Thyroid gland (tissue), 4 donors: ENCODE measurements around the gene TEX261. TPM values are rescaled to one million over a fixed set of nuclear protein-coding genes. Genes with fewer than 3 reads are reported as not detected.
A peak's percentile ranks its signal among the peaks of the same experiment; 100 is the strongest.

Experiments used
- DNase-seq, 2 donors: peaks; one replicate each; pipeline ENCODE4 v3.0.0-alpha.2; 2019
- H3K27ac ChIP-seq, 3 donors: fragments of 200-600 bp; sonication (generic); 1 replicate in 2 of 3; 2 replicates in 1 of 3; pipeline ENCODE4 v1.5.1; 2016 to 2019; ENCODE audit warnings: mild to moderate bottlenecking in 1 of 3, moderate library complexity in 1 of 3
- H3K27me3 ChIP-seq: fragments of 200-600 bp; sonication (generic); one replicate; pipeline ENCODE4 v1.5.1; 2019
- H3K36me3 ChIP-seq, 2 donors: fragments of 200-600 bp; sonication (generic); one replicate each; pipeline ENCODE4 v1.5.1; 2016 to 2019
- H3K4me1 ChIP-seq, 2 donors: fragments of 200-600 bp; sonication (generic); one replicate each; pipeline ENCODE4 v1.5.1; 2017 to 2019
- H3K4me3 ChIP-seq, 3 donors: fragments of 200-600 bp; sonication (generic); replicated peaks in 1 of 3; 1 replicate in 2 of 3; 2 replicates in 1 of 3; pipeline ENCODE4 v1.5.1; 2016; ENCODE audit warnings: mild to moderate bottlenecking in 1 of 3
- H3K9me3 ChIP-seq: fragments of 200-600 bp; sonication (generic); one replicate; pipeline ENCODE4 v1.5.1; 2017
- CTCF ChIP-seq, 6 experiments: fragments of 200-600 bp in 3 of 6; fragments of 450-650 bp in 3 of 6; sonication (generic) in 3 of 6; IDR thresholded peaks; one replicate each; pipeline ENCODE4 v1.5.1; 2016 to 2019; ENCODE audit warnings: antibody characterized with exemption in 6 of 6, mild to moderate bottlenecking in 2 of 6, inconsistent platforms in 1 of 6, moderate library complexity in 1 of 6
- POLR2A ChIP-seq, 2 donors: fragments of 450-650 bp; IDR thresholded peaks; one replicate each; pipeline ENCODE4 v1.6.1; 2017; ENCODE audit warnings: antibody characterized with exemption in 2 of 2, mild to moderate bottlenecking in 2 of 2, moderate library complexity in 1 of 2
- WGBS, 2 donors: methylation state at CpG; one replicate each; pipeline ENCODE4 v1.1.5; 2017; 5-methylcytosine and 5-hydroxymethylcytosine counted together
- intact Hi-C: fragments of 100-400 bp; cut with DNase I; formaldehyde crosslinking; loops from one replicate; pipeline ENCODE4 v1.15.1; 2023
- total RNA-seq, 4 donors: library from RNA; depleted of rRNA; stranded (reverse); fragments of >200 nt; gene quantifications; one replicate each; pipeline ENCODE4 v1.2.3, GENCODE V29; 2016

The TEX261 gene
- total RNA-seq, 4 donors from 2014 or later: 37.9 to 67.7 (median 51.4) TPM

- 89 to 91% methylated on average over 4 of the region's 4 CpGs for WGBS, 2 donors
- no peak overlapping the region for H3K4me3 ChIP-seq
- peaks cover 8 to 12% of the 10 kb centered on the region in 2 donors for H3K4me1 ChIP-seq
- TF ChIP-seq CTCF (IDR thresholded peaks at IDR 0.05) (no peak), POLR2A (IDR thresholded peaks at IDR 0.05) (no peak)
- H3K27me3 ChIP-seq: no peaks in the 10 kb centered on the region
- intact Hi-C loops: no loop called here
- H3K9me3 ChIP-seq: no peaks in the 10 kb centered on the region
- no peak for DNase-seq
- H3K27ac ChIP-seq: no peak overlapping the region
- peaks cover 16 to 32% of the 10 kb centered on the region in 2 donors for H3K36me3 ChIP-seq
Measured at GRCh38 chr2:70986499-70987189, 8.0 kb downstream of the TEX261 start.

- intact Hi-C loops: no loop called here
- no peaks in the 10 kb centered on the region for H3K27me3 ChIP-seq
- H3K36me3 ChIP-seq: peaks cover 14 to 28% of the 10 kb centered on the region in 2 donors
- H3K27ac ChIP-seq: no peak overlapping the region
- DNase-seq: no peak
- TF ChIP-seq CTCF (IDR thresholded peaks at IDR 0.05): no peak
- TF ChIP-seq POLR2A (IDR thresholded peaks at IDR 0.05): no peak
- peaks cover 8 to 12% of the 10 kb centered on the region in 2 donors for H3K4me1 ChIP-seq
- no peak overlapping the region for H3K4me3 ChIP-seq
- 90 to 93% methylated on average over 1 of the region's 1 CpG for WGBS, 2 donors
- no peaks in the 10 kb centered on the region for H3K9me3 ChIP-seq
Measured at GRCh38 chr2:70985956-70986355, 8.7 kb downstream of the TEX261 start.

GRCh38 chr2:70985283-70985688 is 9.4 kb downstream of the TEX261 start:
- Histone ChIP-seq H3K27me3 (no peaks in the 10 kb centered on the region), H3K4me3 (no peak overlapping the region), H3K9me3 (no peaks in the 10 kb centered on the region), H3K27ac (no peak overlapping the region), H3K4me1 (peaks cover 8 to 12% of the 10 kb centered on the region in 2 donors), H3K36me3 (peaks cover 14 to 22% of the 10 kb centered on the region in 2 donors)
- intact Hi-C loops: no loop called here
- TF ChIP-seq POLR2A (IDR thresholded peaks at IDR 0.05): no peak
- no peak for TF ChIP-seq CTCF (IDR thresholded peaks at IDR 0.05)
- DNase-seq: no peak
- 80 to 88% methylated on average over 4 to 5 of the region's 5 CpGs for WGBS, 2 donors

GRCh38 chr2:70984576-70985282 is 9.9 kb downstream of the TEX261 start:
- 51 to 52% methylated on average over 15 to 26 of the region's 32 CpGs for WGBS, 2 donors

More at GRCh38 chr2:70984576-70985282, 9.9 kb downstream of the TEX261 start:
- no peaks in the 10 kb centered on the region for H3K27me3 ChIP-seq
- no peaks in the 10 kb centered on the region for H3K9me3 ChIP-seq
- peak; percentile 53 to 59 for DNase-seq
- TF ChIP-seq CTCF (IDR thresholded peaks at IDR 0.05): peak; percentile 24 to 74 (median 50)
- TF ChIP-seq POLR2A (IDR thresholded peaks at IDR 0.05): no peak
- H3K36me3 ChIP-seq: peaks cover 14 to 17% of the 10 kb centered on the region in 2 donors
- H3K4me3 ChIP-seq: no peak overlapping the region
- peaks cover 8 to 12% of the 10 kb centered on the region in 2 donors for H3K4me1 ChIP-seq
- no peak overlapping the region for H3K27ac ChIP-seq
- intact Hi-C loops: no loop called here
